ENCODE measurements around the gene TRAPPC2L.

The TRAPPC2L gene, protein sequence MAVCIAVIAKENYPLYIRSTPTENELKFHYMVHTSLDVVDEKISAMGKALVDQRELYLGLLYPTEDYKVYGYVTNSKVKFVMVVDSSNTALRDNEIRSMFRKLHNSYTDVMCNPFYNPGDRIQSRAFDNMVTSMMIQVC

DNA sequence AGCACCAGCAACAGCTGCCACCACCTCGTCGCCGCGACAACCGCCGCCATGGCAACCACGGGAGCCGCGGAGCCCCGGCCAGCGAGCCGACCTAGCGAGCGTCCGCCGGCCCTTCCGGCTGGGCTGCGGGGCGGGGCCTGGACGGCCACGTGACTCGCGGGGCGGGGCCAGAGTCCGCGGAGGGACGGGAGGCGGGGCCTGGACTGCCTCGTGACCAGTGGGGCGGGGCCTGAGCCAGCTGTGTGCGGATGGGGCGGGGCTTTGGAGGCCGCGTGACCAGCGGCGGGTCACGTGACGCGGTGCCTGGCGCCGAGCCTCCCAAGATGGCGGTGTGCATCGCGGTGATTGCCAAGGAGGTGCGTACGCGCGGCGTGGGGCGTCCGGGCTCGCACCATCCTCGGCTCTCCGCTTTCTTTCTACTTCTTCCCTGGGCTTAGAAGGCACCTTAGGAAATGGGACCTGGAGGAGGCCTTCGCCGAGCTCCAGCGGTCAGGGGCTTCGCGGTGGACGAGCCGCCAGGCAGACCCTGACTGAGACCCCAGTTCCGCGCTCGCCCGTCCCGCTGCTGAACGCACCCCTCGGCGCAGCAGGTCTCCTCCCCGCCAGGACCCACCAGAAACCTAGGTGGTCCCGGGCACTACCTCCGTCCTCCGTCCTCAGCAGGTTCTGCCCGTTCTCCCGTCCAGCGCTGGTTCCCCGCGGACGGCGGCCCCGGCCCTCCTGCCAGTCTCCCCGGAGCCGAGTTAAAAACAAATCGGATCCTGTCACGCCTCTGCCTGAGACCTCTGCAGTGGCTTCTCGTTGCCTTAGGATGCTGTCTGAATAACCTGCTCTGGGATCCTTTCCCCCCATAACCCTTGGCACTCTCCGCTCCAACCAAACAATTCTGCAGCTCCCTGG is at the start of gene TRAPPC2L, which contains the start of gene GALNS:
TRAPPC2L (plus strand) TSS at position 300 of the 900 bp plus-strand sequence; CDS start at position 324, 24 bp downstream.
GALNS (minus strand) TSS at position 120 of the 900 bp plus-strand sequence; CDS start at position 50, 70 bp downstream.
- peak; percentile 93 for DNase-seq

DNA sequence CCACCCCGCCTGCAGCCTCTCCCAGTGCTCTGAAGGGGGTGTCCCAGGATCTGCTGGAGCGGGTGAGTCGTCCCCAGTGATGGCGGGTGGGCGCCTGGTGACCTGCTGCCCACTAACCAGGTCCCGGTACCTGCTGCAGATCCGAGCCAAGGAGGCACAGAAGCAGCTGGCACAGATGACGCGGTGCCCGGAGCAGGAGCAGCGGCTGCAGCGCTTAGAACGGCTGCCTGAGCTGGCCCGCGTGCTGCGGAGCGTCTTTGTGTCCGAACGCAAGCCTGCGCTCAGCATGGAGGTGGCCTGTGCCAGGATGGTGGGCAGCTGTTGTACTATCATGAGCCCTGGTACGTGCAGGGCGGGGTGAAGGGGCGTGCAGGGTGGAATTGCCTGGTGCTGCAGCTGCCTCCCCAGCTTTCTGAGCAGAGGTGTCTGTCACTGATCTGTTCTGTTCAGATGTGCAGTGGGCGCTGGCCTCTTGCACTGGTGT is 49.7 kb upstream of the TRAPPC2L start:
- no peak for DNase-seq

DNA sequence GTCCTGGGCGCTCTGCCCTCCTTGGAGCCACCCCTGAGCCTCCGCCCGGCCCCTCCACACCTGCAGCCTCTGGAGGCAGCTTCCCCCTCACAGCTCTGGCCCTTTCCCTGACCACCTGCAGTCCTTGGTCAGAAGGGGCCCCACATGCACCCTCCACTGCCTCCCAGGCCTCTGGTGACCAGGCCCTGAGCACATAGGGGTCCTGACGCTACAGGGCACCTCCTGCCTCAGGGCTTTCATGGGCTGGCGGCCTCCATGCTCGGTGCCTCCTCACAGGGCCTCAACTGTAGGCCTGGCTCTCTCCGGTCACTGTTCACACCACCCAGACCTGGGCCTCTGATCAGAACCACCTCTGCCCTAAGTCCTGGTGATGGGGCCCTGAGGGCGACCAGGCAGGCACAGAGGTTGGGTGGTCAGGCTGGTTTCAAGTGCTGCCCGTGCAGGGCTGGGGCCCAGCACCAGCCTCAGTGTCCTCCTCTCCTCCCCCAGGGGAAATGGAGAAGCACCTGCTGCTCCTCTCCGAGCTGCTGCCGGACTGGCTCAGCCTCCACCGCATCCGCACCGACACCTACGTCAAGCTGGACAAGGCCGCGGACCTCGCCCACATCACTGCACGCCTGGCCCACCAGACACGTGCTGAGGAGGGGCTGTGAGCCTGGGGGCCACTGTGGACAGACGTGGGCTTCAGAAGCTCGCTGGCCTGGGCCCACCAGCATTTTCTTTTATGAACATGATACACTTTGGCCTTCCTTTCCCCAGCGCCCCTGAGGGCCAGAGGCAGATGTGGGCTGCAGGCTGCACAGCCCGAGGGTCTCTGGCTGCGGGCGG is 49.1 kb upstream of the TRAPPC2L start:
- DNase-seq: no peak

DNA sequence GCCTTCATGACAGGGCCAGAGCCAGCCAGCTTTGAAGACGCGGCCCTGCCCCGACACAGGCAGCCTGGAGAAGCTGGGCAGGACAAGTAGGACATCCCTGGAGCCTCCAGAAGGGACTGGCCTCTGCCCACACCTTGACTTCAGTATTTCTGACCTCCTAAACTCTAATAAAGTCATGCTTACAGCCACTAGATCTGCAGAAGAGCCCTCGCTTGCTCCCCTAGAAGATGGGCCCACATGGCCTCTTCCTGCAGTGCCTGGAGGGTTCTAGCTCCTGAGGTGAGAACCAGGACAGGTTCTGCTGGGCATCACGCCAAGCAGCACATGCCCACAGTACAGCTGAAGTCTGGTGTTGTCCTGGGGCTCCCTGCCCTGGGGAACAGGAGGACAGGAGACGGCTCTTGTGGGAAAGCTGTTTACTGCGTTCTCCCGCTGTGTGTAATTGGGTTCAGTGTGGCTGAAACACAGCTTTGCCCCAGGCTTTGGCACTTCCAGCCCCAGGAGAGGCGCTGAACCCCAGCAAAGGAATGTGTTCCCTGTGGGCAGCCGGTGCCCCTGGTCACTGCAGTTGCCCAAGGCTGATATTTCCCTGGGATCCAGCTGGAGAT is 47.8 kb upstream of the TRAPPC2L start:
- DNase-seq: no peak

DNA sequence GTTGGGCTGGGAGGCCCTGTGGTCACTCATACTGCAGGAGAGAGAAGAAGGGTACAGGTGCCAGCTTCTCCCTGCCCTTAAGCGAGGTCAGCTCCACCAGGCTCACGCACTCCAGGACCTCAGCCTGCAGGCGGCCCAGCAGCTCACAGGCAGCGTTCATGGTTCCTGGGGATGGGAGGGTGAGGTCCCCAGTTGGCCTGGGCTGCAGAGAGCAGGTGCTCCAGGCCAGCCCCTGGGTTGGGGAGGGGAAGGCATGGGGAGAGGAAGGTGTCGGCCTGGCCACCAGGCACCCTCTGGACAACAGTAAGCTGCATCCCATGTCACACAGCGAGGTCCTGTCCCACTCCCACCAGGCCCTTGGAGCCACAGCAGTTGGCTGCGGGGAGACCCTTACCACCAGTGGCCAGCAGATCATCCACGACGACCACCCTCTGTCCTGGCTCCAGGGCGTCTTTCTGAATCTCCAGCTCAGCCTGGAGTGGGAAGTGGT is 47.2 kb upstream of the TRAPPC2L start:
- DNase-seq: no peak

DNA sequence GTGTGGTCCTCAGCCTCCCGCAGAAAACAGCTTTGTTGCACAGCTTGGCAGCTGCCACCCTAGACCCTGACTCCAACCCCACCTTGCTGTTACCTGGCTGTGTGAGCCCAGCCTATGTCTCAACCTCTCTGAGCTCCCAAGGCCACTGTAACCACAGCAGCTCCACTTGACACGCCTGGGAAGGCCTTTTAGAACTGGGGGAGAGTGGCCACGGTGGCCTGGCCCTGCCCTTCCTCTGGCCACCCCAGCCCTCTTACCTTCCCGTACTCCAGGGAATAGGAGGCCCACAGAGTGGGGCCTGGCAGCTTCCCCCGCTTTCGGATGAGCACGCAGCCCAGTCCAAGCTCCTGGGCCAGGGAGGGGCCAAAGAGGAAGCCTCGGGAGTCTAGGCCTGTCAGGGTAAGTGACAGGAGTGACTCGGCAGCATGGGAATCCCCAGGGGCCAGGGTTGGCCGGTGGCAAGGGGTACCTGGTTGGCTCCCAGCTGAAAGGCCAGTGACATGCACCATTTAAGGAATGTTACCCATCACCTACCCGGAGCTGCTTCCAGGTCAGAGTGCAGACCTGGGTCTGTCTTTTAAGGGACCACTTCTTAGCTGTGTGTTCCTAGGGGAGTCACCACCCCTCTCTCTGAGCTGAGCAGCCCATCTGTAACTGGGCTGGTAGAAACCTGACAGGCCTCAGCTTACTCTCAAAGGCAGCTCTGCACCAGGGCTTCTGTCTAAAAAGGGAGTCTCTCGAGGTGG is 46.6 kb upstream of the TRAPPC2L start:
- DNase-seq: no peak

DNA sequence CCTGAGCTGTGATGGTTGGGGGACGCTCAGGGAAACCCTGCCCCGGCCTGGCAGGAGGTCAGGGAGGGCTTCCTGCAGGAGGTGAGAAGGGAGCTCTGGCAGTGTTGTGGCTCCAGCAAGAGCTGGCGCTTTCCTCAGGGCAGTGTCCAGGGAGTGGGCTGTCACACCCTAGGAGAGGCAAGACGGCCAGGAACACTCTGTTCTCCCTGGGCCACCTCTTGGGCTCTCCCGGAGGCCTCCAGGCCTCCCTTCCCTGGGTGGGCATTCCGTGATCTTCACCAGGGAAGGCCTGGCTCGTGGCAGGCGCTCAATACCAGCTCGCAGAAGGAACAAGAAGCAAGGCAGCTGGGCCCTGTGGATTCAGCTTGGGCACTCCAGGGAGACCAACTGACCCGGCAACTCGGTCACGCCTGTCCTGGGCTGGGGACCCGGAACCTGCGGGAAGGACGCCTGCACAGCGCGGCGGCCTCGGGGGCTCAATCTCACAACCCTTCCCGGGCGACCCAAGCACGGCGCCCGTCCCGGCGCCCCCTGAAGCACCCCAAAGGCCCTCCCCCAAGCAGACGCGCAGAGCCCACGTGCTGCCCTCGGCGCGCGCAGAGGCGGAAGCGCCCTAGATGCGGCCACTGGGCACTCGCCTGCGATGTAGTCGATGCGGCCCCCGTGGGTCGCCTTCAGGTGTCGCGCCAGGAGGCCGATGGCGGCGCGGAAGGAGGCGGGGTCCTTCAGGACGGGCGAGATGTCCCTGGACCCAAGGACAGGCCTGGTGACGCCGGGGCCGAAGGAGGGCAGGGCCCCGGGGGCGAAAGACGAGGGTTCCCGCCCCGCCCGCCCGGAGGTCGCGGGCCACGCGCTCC is 45.8 kb upstream of the TRAPPC2L start:
- DNase-seq: peak; percentile 85

DNA sequence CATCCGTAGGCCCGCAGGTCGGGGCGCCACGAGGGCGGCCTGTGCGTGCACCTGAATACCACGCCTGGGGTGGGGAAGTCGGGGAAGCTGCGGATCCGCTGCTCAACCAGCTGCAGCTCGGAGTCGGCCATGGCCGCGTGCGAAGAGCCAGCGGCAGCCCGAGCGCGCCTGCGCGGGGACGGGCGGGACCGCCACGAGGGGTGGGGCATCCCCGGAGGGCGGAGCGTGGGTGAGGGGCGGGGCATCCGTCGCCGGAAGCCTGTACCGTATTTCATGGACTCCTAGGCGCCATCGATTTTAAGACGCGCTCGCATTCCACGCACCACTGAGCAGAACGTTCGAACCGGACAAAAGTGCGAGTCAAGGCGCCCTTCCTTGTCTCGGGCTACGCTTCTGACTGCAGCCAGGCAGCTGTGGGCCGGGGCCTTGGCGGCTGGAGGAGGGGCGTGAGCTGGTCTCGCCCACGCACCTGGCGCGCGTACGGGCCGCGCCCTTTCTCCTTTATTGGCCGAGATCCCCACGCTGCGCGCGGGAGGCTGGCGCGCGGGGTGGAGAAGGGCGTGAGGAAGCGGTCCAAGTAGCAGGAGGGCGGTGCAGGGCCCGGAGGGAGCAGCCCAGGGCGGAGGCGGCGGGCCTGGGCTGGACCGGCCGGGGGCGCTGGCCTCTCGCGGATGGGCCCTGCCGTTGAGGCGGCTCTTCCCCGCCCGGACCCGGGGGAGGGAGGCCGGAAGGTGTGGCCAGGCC is 45.0 kb upstream of the TRAPPC2L start, which contains the start of gene APRT:
APRT (minus strand) TSS at position 160 of the 744 bp plus-strand sequence; CDS start at position 131, 29 bp downstream.
- peak; percentile 93 for DNase-seq

DNA sequence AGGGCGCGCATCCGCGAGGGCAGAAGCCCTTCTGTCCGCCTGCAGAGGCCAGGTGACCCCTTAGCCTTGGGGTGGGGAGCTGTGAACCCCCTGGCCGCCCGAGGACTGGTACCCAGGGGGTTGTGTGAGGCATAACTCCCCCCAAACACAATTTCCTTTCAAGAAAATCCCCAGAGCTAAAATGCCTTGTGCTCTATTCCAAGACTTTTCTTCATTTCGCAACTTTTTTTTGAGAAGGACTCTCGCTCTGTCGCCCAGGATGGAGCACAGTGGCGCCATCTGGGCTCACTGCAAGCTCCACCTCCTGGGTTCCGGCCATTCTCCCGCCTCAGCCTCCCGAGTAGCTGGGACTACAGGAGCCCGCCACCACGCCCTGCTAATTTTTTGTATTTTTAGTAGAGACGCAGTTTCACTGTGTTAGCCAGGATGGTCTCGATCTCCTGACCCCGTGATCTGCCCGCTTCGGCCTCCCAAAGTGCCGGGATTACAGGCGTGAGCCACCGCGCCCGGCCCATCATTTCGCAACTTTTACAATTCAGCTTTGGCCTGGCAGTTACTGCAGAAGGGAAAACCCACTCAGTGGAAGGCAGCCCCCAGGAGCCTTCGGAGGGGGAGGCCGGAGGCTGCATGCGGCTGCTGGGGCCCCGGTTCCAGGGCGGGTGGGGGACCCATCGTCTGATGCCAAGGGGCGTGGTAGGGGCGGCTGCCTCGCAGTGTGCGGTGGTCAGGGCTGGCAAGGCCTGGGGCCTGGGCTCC is 44.2 kb upstream of the TRAPPC2L start:
- DNase-seq: peak; percentile 51

DNA sequence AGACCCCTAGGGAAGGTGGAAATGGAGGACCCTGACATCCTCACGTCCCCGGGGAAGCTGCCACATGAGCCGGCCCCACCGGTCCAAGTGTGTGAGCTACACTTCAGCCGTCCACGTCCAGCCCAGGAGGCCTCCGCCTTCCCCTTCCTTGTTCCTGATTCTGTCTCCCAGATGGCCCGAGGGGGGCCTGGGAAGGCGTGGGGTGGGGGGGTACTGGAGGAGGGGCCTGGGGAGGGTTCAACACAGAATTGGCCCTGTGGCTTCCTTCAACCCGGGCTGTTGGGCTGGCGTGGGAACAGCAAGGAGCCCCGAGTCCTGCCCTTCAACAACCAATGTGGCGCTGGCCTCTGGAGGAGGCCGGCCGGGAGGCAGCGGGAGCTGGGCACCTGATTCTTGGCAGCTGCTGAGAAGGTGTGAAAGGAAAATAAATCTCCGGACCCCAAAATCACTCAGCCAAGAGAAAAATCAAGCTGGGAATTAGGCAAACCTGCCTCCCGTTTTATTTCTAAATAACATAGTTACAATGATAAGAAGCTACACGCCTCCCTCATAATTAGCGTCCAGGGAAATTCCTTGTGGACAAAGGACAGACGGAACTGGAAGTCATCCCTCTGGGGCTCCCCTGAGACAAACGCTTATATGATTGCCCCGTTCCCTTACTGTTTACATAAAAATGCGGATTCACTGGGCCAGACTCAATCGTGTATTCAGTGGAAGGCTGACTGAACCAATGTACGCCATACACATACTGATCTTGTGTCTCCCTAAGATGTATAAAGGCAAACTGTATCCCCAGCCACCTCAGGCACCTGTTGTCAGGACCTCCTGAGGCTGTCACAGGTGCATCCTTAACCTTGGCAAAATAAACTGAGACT is 43.4 kb upstream of the TRAPPC2L start:
- no peak for DNase-seq

DNA sequence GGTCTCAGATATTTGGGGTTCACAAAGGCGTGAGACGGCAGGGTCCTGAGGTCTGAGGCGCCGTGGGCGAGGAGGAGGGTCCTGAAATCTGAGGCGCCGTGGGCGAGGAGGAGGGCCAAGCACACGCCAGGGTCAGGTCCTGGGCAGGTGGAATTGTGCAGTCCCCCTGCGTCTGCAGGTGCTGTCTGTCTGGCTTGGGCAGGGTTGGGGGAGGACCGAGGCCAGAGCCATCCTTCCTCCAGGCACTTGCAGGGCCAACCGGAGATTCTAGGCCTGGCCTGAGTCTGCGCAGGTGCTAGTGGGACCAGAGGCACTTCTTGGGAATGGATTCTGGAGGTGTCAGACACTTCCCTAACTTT is 42.8 kb upstream of the TRAPPC2L start:
- no peak for DNase-seq

DNA sequence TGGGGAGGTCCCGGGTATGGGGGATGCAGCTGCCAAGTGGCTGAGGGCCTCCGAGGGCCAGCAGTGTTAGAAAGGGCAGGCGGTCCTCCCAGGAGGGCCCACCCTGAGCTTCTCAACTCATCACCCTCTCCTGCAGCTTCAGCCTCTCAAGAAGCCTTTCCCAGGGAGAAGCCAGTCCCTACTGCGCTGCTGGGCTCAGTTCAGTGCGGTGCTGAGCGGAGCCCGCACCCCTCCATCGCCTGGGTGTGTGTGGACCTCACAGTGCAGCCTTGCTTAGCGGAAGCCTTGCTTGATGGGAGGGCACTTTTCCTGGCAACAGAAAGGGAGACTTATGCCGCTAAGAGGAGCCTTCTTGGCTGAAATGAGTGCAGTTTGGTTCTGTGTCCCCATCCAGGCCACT is 41.7 kb upstream of the TRAPPC2L start:
- no peak for DNase-seq

DNA sequence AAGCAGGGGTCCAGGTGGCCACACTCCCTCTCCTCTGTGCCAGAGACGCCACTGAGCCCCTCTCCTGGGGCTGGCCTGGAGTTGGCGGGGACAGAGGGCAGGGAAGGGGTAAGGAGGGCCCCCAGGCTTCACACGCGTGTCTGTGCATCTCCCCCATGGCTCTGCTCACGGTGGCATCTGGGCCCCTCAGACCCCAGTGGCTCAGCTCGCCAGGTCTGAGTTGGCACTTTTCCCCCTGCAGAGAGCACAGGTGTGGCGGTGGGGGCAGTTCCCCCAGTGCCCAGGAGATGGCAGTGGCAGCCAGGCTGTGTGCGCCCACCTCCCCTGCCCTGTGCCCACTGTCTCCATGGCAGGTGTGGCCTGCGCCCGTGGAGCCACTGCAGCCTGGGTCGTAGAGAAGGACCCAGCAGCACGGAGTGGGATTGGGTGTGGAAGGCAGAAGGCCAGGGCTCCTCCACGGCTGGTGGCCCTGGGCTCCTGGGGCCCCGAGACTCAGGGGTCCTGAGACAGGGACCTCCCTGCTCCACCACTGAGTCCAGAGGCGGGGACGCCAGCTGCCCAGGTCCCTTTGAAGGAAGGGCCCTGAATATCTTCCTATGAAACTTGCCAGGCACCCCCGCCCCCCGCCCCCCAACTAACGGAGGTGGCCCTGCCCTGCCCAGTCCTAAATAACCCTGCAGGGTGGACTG is 40.9 kb upstream of the TRAPPC2L start:
- no peak for DNase-seq

DNA sequence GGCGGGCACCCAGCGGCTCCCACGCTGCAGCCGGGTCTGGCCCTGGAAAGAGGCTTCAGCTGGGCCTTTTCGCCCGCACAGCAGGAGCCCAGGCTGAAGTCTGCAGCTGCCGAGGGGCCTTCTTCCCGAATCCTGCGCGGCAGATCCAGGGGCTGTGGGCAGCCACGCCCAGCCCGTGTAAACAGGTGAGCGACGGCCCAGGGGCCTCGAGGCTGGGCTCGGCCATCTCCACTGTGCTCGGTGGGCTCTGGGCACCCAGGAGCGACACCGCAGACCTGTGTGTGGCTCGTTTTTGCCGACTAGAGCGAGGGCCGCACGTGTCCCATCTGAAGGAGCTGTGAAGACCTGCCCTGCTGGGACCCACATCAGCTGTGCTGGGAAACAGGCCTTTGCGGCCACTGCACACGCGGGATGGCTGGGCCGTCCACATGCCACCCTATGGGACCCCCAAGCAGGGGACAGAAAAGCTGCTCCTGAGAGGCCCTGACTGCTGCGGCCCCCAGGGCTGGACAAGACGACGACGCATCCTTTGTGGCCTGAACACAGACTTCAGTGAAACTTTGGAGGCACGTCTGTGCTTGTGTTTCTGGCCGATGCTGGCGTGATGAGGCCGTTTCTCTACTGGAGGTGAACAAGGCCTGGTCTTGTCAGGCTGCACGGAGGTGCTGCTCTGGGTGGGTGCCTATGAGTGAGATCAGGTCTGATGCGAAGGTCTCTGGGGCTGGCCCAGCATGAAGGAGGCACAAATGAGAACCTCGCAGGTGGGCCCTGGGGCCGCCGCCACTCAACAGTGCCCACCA is 40.0 kb upstream of the TRAPPC2L start:
- DNase-seq: no peak

DNA sequence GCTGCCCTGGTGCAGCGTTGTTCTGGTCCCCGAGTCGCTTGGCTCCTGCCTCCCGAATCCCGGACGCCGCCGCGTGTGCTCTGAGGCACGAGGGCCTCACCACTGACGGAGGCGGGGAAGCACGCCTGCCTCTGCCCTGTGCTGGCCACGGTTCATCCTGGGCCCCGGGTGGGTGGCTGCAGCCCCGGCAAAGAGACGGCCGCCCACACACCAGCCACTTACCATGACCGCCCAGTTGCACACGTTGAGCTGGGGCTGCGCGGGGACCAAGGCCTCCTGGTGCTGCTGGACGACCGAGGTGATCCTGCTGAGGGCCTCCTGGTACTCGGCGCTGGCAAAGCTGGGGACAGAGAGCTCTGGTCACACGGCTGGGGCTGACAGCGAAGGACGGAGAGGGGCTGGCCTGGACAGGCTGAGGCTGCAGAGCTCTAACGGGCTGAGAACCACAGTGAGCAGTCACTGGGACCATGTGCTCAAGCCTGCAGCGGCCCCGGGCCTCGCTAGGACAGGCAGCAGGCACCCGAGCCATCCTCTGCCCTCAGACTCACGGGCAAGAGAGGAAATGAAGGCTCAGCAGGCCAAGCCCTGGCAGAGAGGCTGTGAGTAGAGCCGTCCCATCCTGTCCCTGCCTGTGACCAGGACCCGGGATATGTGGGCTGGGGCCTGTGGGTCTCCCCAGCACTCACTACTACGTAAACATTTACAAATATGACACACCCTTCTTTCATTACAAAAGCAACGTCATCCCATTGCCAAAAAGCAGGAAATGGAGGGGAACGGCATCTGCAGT is 38.9 kb upstream of the TRAPPC2L start:
- peak; percentile 47 for DNase-seq

DNA sequence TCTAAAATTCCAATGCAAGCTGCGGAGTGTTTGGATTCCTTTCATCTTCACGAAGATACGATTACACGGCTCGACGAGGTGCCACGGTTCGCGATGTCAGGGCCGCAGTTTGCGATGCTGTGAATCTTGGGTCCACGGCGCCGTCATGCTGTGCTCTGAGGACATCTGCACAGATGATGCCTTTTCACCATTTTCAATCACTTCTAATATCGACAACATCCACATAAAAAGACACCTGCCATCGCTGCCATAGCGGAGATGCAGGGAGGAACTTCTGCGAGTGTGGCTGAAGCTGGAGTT is 38.4 kb upstream of the TRAPPC2L start:
- DNase-seq: no peak
